Chondrocyte (in vitro differentiated cells): ENCODE measurements around the gene RNF10. TPM values are rescaled to one million over a fixed set of nuclear protein-coding genes. Genes with fewer than 3 reads are reported as not detected.

Source experiments
- DNase-seq: peaks from one replicate; pipeline ENCODE4 v3.0.0; 2021; ENCODE audit warnings: mixed read lengths, low spot score
- H3K27ac Mint-ChIP-seq: one replicate; pipeline ENCODE4 v1.8.0; 2021; ENCODE audit warnings: mild to moderate bottlenecking, moderate library complexity, mixed read lengths; ENCODE audit not compliant: unreplicated experiment
- H3K27me3 Mint-ChIP-seq: 2 replicates; pipeline ENCODE4 v1.8.0; 2021; ENCODE audit warnings: low read depth, mixed read lengths
- H3K36me3 Mint-ChIP-seq: 2 replicates; pipeline ENCODE4 v1.8.0; 2021; ENCODE audit warnings: low read depth, mixed read lengths
- H3K4me1 Mint-ChIP-seq: 2 replicates; pipeline ENCODE4 v1.8.0; 2021; ENCODE audit warnings: low read depth, mild to moderate bottlenecking, mixed read lengths
- H3K4me3 Mint-ChIP-seq: one replicate; pipeline ENCODE4 v1.8.0; 2021; ENCODE audit warnings: mild to moderate bottlenecking, moderate library complexity, mixed read lengths; ENCODE audit not compliant: unreplicated experiment
- H3K9me3 Mint-ChIP-seq: 2 replicates; pipeline ENCODE4 v1.8.0; 2021; ENCODE audit warnings: low read depth, mixed read lengths
- total RNA-seq: library from RNA; stranded (reverse); gene quantifications from 3 replicates; pipeline ENCODE4 v1.2.1, GENCODE V29; 2021
- TF ChIP-seq, protein P1 (sequence below): fragments of 200-600 bp; sonication (generic); IDR thresholded peaks from 2 replicates; pipeline ENCODE4 v1.5.0; 2021; ENCODE audit warnings: antibody characterized with exemption, mild to moderate bottlenecking, moderate library complexity

RNF10 gene
- total RNA-seq, 1 donor from 2014 or later: 136 TPM

DNA sequence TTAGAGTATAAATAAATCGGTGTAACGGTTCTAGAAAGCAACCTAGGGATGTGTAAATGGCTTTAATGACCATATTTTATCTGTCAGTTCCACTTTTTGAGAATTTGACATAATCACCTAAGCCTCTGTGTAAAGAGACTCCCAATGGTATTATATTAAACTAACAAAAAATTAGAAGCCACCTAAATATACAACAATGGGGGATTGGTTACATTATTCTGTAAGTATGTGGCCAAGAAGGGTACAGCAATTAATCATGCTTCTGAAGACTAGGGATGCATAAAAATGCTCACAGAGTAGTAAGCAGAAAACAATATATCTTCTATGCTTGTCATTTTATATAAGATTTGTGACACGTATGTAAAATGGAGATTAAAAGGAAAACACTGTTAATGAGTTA lies 10.5 kb downstream of the RNF10 start:
- TF ChIP-seq, protein P1, sequence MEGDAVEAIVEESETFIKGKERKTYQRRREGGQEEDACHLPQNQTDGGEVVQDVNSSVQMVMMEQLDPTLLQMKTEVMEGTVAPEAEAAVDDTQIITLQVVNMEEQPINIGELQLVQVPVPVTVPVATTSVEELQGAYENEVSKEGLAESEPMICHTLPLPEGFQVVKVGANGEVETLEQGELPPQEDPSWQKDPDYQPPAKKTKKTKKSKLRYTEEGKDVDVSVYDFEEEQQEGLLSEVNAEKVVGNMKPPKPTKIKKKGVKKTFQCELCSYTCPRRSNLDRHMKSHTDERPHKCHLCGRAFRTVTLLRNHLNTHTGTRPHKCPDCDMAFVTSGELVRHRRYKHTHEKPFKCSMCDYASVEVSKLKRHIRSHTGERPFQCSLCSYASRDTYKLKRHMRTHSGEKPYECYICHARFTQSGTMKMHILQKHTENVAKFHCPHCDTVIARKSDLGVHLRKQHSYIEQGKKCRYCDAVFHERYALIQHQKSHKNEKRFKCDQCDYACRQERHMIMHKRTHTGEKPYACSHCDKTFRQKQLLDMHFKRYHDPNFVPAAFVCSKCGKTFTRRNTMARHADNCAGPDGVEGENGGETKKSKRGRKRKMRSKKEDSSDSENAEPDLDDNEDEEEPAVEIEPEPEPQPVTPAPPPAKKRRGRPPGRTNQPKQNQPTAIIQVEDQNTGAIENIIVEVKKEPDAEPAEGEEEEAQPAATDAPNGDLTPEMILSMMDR: no peak
- no peak overlapping the region for H3K27ac Mint-ChIP-seq
- H3K4me1 Mint-ChIP-seq: peaks cover 20% of the 10 kb centered on the region
- no peak for DNase-seq
- H3K27me3 Mint-ChIP-seq: no peaks in the 10 kb centered on the region
- peaks cover 6% of the 10 kb centered on the region for H3K36me3 Mint-ChIP-seq
- no peaks in the 10 kb centered on the region for H3K9me3 Mint-ChIP-seq
- no peak overlapping the region for H3K4me3 Mint-ChIP-seq

DNA sequence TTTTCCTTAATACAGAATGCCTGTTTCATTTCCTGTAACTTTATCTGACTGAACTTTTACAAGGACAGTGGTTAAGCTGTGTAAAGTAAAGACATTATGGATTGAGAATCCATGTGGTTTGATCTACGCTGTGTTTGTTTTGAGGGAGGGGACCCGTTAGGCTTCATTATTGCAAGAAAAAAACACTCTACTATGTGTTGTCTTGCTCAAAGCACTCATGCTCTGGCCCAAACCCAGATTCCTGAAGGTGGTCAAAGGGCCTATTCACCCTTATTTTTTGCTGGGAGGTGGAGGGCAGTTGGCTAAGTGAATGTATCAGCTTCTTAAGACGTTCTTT lies 11.9 kb downstream of the RNF10 start:
- TF ChIP-seq, protein P1: no peak
- Mint-ChIP-seq H3K9me3 (no peaks in the 10 kb centered on the region), H3K27ac (no peak overlapping the region), H3K4me3 (no peak overlapping the region), H3K27me3 (no peaks in the 10 kb centered on the region), H3K4me1 (peaks cover 11% of the 10 kb centered on the region), H3K36me3 (peaks cover 6% of the 10 kb centered on the region)
- DNase-seq: no peak

DNA sequence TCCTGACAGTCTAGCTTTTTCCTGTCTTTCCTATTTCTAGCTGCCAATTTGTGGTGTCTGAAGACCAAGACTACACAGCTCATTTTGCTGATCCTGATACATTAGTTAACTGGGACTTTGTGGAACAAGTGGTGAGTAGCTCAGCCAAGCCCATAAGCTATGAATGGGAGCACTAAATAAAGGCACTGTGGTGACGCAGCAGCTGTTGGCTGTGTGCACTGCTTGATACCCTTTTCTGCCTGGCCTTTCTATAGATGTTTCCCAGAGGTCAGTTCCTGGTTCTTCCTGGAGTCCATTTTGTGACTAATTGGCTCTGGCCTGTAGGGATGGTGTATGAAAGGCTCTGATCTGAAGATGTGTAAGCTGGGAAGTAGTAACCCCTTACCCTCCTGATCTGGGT lies 20.5 kb downstream of the RNF10 start:
- peaks cover 7% of the 10 kb centered on the region for H3K4me1 Mint-ChIP-seq
- no peak for DNase-seq
- no peak overlapping the region for H3K27ac Mint-ChIP-seq
- H3K27me3 Mint-ChIP-seq: no peaks in the 10 kb centered on the region
- no peaks in the 10 kb centered on the region for H3K9me3 Mint-ChIP-seq
- peaks cover 22% of the 10 kb centered on the region for H3K36me3 Mint-ChIP-seq
- no peak overlapping the region for H3K4me3 Mint-ChIP-seq
- TF ChIP-seq, protein P1: no peak

DNA sequence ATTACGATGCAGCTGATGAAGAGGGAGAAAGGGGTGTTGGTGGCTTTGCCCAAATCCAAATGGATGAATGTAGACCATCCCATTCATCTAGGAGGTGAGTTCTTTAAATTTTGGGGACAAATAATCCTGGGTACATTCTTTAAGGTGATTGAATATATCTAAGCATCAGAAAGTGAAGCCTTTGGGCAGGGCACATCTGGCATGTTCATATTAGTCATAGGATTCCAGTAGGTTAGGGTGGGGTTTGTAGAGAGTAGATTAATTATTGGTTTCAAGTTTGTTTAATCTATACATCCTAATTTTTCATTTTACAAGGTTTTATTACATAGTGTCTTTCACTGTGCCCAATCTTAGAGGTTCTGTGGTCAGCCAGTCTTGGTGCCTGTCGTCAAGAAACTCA lies 23.4 kb downstream of the RNF10 start:
- DNase-seq: no peak
- Mint-ChIP-seq H3K4me3 (no peak overlapping the region), H3K9me3 (no peaks in the 10 kb centered on the region), H3K27me3 (no peaks in the 10 kb centered on the region), H3K27ac (no peak overlapping the region), H3K4me1 (peaks cover 7% of the 10 kb centered on the region), H3K36me3 (peaks cover 27% of the 10 kb centered on the region)
- TF ChIP-seq, protein P1: no peak

DNA sequence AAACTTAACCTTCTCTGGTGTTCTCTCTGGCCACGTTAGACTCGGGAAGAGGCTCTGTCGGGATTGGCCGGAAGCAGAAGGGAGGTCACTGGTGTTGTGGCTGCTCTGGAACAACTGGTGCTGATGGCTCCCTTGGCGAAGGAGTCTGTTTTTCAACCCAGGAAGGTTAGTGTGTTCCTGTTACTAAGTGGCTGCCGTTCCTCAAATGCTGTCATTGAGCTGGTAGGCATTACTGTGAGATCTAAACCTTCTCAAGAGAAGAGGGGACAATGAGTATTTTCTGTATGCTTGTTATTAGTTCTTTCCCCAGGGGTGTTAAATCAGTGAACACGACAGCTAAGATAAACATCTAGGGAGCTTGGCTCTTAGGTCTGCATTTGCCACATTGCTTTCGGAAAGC lies 28.8 kb downstream of the RNF10 start:
- Mint-ChIP-seq H3K4me3 (no peak overlapping the region), H3K27ac (no peak overlapping the region), H3K27me3 (no peaks in the 10 kb centered on the region), H3K9me3 (no peaks in the 10 kb centered on the region), H3K36me3 (peaks cover 35% of the 10 kb centered on the region), H3K4me1 (no peaks in the 10 kb centered on the region)
- DNase-seq: no peak
- TF ChIP-seq, protein P1: no peak
